NCI-H748 (cell line): ENCODE data around the gene NECTIN1.
A peak's percentile ranks its signal among the peaks of the same experiment; 100 is the strongest.

Experiments
- DNase-seq: peaks from one replicate; lab custom pipeline; 2025; ENCODE audit not compliant: unreplicated experiment; lab: John Stamatoyannopoulos, UW

NECTIN1 gene

GRCh38 chr11:119645018-119645417 is 84.0 kb downstream of the NECTIN1 start:
- no peak for DNase-seq

GRCh38 chr11:119644502-119644901 is 84.5 kb downstream of the NECTIN1 start:
- no peak for DNase-seq

DNA sequence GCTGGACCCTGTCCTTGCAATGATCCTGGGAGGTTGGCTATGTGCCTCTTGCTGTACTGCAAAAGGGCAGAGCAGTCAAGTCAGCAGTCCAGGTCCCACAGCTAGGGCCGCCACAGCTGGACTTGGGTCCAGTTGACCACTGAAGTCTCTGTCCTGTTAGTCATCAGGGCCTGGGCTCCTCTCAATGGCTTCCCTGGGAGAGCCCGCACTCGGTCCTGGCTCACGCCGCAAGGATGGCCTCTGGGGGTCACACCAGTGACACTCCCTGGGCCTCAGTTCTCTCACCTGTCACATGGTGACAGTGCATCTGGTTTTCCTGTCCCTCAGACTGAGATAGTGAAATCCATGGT is 85.1 kb downstream of the NECTIN1 start:
- no peak for DNase-seq

DNA sequence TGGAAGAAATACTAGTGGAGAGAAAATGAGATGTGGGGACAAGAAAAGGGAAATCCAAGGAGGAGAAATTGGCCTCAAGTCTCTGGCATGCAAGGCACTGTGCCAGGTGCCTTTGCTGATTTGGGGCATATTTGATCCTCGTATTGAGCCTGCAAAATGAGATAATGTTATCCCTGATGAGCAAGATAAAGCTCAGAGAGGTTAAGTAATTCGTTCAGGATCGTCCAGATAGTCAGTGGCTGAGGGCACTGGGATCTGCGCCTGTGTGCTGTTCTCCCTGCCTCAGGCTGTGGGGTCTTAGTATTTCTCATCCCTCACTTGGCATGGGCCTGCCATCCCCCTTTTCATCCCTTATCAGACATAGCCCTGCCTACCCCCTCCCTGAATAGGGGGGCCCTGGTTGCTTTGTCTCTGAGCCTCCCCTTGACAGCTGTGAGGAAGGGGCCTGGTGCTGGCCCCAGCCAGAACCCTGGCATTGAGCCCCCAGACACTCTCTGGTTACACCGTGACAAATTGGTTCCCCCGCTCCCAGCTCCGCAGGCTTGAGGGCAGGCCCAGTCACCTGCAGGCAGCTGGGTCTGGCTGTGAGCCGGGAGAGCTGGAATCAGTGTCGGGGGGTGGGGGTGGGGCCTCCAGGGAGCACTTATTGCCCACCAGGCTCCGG is 85.7 kb downstream of the NECTIN1 start:
- no peak for DNase-seq

DNA sequence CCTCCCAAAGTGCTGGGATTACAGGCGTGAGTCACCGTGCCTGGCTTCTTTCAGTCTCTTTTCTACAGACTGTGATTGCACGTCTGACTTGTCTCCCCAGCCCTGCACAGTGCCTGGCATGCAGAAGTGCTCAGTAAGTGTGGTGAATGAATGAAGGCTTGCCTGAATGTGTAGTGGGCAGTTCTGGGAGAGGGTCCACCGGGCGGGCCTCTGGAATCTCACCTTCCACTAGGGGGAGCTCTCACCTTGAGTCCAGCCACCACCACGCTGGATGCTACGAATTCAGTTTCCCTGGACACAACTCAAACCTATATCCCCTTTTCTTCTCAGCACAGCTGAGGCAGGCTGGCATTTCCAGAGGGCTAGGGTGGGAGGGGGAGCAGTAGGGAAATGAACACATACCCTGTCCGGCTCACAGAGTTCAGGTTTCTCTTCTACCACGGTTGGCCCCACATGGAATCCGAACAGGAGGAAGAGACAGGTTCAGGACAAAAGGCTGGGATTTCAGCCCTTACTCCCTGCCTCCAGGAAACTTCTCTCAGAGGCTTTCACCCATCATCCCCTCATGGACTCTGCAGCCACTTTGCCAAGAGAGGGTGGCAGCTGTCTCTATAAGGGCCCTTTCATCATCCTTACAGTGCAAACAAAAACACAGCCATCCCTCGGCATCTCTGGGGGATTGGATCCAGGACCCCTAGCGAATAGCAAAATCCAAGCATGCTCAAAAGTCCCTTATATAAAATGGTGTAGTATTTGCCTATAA is 86.8 kb downstream of the NECTIN1 start:
- peak; percentile 29 for DNase-seq

GRCh38 chr11:119640541-119640940 is 88.5 kb downstream of the NECTIN1 start:
- no peak for DNase-seq

- no peak for DNase-seq
These were observed 89.3 kb downstream of the NECTIN1 start for GRCh38 chr11:119639642-119640205.

- DNase-seq: no peak
These were observed 90.1 kb downstream of the NECTIN1 start for GRCh38 chr11:119638851-119639250.

- DNase-seq: no peak
These were observed 91.5 kb downstream of the NECTIN1 start for GRCh38 chr11:119637481-119637880.

- no peak for DNase-seq
These were observed 93.2 kb downstream of the NECTIN1 start for GRCh38 chr11:119635776-119636175.

DNA sequence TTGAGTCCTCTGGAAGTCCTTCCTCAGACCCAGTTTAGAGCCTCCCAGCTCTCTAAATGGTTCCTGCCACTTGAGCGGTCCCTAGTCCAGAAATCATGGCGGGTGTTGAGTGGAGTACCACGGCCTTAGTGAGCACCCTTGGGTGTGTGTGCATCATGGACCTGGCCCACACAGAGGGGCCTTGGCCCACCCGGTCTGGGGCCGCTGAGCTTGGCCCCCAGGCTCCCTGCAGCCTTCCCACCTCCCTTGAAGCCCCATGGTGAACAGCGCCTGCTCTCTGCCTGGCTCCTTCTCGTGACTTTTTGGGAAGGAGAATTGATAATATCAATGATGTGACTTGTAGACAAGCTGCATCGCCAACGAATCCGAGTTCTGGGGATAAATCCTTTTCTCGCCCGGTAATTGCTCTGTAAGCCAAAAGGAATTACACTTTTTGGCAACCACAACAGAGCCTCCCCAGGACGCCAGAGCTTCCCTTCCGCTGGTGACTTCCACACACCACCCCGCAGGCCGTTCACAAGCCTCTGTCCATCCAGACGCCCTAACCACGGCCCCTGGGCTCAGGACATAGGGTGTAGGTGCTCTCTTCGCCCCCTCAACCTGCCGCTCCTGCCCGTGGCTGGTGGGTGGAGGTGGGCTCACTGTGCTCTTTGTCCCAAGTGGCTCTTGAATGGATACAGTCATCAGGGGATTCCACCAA is 93.8 kb downstream of the NECTIN1 start:
- no peak for DNase-seq

- no peak for DNase-seq
These were observed 94.7 kb downstream of the NECTIN1 start for GRCh38 chr11:119634301-119634700.

- no peak for DNase-seq
These were observed 99.0 kb downstream of the NECTIN1 start for GRCh38 chr11:119629834-119630624.

GRCh38 chr11:119629085-119629484 is 99.9 kb downstream of the NECTIN1 start:
- no peak for DNase-seq

- DNase-seq: no peak
These were observed 101.7 kb downstream of the NECTIN1 start for GRCh38 chr11:119627286-119627685.

DNA sequence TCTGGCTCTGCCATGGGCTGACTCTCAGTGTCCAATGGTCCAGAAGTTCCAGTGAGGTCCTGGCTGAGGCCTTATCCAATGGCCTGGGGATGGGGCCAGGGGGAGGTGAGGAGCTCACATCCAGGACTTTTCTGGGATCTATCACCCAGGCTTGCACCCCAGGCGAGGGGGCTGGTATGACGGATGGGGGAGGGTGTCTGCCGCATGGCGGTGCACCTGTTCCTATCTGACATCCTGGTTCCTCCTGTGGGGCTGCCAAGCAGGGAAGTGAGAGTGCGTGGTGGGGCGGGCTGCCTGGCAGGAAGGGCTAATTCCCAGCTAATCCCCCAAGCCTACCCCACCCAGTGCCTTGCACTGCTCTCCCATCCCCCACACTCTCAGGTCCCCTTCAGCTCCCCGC is 102.1 kb downstream of the NECTIN1 start:
- no peak for DNase-seq

DNA sequence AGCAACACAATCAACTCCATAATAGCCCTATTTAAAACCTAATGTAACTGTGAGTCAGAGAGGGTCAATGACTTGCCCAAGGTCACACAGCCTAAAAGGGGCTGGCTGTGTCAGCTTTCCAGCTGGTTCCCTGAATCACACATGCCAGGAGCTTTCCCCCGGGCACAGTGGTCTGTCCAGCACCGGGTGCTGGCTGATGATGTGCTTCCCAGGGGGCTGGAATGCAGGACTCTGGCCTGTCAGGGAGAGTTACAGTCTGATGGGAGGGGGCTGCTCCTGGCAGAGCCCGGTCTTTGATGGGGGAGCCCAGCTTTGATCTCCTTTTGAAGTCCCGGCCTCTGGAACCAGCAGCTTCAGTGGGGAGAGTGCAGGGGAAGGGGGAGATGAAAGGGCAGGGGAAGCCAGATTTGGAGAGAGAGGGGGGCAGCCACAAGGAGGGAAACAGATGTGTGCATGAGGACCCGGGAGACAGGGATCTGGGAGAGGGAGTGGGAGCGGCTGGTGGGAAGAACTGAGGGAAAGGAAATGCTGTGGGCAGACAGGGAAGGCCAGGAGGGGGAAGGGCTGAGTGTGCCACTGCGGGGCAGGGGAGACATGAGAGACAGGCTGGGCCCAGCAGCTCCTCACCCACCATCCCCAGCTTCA is 102.7 kb downstream of the NECTIN1 start:
- DNase-seq: no peak

- DNase-seq: no peak
These were observed 103.6 kb downstream of the NECTIN1 start for GRCh38 chr11:119625206-119625978.

GRCh38 chr11:119624629-119625028 is 104.4 kb downstream of the NECTIN1 start:
- DNase-seq: no peak

- no peak for DNase-seq
These were observed 104.8 kb downstream of the NECTIN1 start for GRCh38 chr11:119624102-119624615.
